HG03378 (cell line): ENCODE results near the gene TAF1.
A peak's percentile ranks its signal among the peaks of the same experiment; 100 is the strongest.
"Not testable (repeated sequence)": the region's sequence is repeated elsewhere in the genome, so short reads cannot be mapped to it uniquely, and the experiment has no call there.

Source experiments
- ATAC-seq: cut with Tn5 transposase; IDR thresholded peaks from one replicate; pipeline ENCODE4 v1.9.1; 2021; ENCODE audit warnings: mild to moderate bottlenecking, moderate library complexity; ENCODE audit not compliant: unreplicated experiment

Gene TAF1, protein sequence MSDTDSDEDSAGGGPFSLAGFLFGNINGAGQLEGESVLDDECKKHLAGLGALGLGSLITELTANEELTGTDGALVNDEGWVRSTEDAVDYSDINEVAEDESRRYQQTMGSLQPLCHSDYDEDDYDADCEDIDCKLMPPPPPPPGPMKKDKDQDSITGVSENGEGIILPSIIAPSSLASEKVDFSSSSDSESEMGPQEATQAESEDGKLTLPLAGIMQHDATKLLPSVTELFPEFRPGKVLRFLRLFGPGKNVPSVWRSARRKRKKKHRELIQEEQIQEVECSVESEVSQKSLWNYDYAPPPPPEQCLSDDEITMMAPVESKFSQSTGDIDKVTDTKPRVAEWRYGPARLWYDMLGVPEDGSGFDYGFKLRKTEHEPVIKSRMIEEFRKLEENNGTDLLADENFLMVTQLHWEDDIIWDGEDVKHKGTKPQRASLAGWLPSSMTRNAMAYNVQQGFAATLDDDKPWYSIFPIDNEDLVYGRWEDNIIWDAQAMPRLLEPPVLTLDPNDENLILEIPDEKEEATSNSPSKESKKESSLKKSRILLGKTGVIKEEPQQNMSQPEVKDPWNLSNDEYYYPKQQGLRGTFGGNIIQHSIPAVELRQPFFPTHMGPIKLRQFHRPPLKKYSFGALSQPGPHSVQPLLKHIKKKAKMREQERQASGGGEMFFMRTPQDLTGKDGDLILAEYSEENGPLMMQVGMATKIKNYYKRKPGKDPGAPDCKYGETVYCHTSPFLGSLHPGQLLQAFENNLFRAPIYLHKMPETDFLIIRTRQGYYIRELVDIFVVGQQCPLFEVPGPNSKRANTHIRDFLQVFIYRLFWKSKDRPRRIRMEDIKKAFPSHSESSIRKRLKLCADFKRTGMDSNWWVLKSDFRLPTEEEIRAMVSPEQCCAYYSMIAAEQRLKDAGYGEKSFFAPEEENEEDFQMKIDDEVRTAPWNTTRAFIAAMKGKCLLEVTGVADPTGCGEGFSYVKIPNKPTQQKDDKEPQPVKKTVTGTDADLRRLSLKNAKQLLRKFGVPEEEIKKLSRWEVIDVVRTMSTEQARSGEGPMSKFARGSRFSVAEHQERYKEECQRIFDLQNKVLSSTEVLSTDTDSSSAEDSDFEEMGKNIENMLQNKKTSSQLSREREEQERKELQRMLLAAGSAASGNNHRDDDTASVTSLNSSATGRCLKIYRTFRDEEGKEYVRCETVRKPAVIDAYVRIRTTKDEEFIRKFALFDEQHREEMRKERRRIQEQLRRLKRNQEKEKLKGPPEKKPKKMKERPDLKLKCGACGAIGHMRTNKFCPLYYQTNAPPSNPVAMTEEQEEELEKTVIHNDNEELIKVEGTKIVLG (N-terminal part only)

DNA sequence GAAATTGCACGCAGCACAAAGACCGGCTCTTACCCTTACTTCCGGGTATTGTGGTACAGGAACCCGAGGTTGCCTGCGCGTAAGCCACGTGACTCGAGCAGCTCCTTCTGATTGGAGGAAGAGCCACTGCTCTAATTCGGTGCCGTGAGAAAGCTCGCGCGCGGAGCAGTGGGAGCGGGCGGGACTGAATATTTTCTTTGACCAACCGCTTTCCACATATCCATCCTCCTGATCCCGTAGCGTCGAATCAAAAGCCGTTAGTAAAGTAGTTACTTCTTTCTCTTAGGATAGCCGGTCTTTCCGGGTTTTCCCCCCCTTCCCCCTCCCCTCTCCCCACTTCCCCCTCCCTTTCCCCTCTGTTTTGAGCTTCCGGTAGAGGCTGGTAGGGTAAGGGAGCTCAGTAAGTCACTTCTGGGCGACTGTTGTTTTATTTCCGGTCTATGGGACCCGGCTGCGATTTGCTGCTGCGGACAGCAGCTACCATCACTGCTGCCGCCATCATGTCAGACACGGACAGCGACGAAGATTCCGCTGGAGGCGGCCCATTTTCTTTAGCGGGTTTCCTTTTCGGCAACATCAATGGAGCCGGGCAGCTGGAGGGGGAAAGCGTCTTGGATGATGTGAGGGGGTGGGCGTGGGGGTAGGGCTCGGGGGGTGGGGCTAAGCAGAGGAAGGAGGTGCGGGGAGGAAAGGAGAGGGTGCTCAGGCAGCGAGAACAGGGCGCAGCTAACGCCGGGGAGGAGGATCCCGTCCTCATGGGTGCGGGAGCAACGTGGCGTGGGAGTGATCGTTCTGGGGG is at the start of gene TAF1:
Gene TAF1 (plus strand): TSS at position 483 of the 799 bp plus-strand sequence. CDS start 18 bp downstream, at position 501.
- ATAC-seq, result peak; percentile 92

DNA sequence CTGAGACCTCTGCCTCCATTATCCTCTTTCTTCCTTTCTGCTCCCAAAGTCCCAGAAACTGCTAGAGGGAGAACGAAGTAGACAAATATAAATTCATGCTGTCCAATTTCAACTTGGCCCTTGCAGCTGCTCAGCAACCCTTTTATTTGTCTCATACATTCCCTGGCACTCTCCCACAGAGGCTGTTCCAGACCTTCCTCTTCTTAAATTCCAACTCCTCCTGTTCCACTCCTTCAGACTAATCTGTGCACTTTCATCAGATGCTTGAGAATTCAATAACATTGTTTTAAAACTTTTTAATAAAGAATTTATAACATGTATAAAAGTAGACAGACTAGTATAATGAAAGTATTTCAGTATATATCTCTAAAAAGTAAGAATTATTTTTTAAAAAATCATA is 49.2 kb upstream of the TAF1 start:
- ATAC-seq, result not testable (repeated sequence)

DNA sequence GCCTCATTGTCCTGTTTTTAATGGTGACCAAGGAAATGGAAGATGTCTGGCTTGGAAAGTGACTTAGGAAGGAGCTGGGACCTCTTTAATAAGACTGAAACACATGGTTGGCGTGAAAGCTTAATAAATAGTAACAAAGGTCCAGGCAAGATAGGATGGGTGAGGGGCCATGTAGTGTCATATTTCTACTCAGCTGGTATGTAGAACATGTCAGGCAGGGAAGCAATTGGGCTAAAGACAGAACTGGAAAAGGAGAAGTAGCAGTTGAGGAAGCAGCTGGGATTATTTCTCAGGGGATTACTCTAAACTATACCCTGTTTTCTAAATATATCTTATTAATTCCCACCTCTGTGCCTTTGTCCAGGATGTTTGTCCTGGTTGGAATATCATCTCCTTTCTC is 46.0 kb upstream of the TAF1 start:
- no peak for ATAC-seq

DNA sequence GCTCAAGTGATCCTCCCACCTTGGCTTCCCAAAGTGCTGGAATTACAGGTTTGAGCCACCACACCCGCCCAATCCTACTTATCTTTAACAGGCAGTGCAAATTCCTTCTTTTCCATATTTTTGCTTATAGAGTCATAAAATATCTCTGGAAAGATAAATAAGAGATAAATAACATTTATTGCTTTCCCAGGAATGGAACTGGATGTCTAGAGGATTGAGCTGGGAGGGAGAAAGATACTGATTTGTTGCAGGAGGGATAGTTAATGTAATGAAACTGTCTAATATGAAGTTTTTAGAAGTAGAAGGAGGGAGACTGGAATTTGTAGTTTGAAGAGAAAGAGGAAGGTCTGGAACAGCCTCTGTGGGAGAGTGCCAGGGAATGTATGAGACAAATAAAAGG is 44.4 kb upstream of the TAF1 start:
- no peak for ATAC-seq

DNA sequence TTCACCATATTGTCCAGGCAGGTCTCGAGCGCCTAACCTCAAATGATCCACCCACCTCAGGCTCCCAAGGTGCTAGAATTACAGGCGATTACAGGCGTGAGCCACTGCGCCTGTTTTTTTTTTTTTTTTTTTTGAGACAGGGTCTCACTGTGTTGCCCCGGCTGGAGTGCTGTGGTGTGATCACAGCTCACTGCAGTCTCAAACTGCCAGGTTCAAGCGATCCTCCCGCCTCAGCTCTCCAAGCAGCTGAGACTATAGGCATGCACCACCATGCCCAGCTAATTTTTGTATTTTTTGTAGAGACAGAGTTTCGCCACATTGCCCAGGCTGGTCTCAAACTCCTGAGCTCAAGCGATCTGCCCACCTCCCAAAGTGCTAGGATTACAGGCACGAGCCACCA is 41.7 kb upstream of the TAF1 start:
- not testable (repeated sequence) for ATAC-seq

DNA sequence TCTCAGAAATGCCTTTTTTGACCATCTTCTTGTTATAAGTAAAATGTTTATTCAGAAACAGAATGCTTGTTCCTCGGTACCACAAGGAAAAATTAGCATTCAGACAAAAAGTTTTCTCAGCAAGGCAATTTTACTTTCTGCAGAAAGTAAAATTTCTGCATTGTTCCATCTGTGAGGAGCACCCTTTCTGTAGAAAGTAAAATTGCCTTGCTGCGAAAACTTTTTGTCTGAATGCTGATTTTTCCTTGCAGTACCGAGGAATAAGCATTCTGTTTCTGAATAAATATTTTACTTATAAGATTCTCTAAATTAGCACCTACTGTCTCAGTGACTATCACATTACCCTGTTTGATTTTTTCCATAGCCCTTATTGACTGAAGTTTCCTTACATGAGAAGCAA is 39.8 kb upstream of the TAF1 start:
- no peak for ATAC-seq

DNA sequence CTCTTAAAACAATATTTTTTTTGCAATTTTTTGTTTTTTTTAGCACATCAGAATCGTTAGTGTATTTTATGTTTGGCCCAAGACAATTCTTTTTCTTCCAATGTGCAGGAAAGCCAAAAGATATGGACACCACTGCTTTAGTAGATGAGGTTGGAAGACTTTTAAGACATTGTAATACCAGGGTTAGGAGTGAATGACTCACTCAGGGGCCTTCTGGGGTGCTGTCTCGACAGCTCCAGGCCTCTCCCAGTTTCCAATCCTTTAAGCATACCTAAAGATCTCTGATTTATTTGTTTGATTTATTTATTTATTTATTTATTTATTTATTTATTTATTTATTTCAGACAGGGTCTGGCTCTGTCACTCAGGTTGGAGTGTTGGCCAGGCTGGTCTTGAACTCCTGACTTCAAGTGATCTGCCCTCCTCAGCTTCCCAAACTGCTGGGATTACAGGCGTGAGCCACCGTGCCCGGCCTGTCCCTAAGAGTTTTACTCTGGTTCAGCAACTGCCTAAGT is 16.9 kb upstream of the TAF1 start:
- not testable (repeated sequence) for ATAC-seq

DNA sequence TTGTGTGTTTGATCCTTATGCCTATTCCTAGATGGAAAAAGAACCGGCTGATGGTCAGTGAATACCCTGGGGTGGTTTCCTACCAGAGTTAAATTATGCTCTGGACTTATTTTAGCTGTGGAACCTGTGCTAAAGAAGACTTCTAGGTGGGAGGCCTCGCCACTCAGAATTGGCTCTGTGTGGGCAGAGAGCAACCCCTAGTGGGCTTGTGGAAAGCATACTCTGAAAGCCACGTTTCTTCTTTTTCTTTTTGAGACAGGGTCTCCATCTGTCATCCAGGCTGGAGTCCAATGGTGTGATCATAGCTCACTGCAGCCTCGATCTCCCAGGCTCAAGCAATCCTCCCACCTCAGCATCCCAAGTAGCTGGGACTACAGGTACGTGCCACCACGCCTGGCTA is 16.3 kb upstream of the TAF1 start:
- ATAC-seq, result not testable (repeated sequence)

DNA sequence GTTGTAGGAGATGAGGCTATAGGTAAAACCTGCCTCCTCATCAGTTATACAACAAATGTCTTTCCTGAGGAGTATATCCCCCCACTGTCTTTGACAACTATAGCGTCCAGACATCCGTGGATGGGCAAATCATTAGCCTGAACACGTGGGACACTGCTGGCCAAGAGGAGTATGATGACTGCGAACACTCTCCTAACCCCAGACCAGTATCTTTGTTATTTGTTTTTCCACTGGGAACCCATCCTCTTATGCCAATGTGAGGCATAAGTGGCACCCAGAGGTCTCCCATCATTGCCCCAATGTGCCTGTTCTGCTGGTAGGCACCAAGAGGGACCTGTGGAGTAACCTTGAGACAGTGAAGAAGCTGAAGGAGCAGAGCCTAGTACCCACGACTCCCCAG is 13.7 kb upstream of the TAF1 start:
- not testable (repeated sequence) for ATAC-seq

DNA sequence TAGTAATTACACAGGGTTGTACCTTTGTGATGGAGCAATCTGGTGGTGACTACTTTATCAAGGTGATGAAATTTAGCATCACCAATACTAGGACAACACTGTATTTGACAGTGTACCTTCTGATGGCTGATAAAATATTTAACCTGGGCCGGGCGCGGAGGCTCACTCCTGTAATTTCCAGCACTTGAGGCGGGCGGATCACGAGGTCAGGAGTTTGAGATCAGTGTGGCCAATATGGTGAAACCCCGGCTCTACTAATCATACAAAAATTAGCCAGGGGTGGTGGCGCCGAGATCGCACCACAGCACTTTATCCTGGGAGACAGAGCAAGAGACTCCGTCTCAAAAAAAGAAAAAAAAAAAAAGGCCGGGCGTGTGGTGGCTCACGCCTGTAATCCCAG is 1.9 kb upstream of the TAF1 start:
- ATAC-seq, result no peak

DNA sequence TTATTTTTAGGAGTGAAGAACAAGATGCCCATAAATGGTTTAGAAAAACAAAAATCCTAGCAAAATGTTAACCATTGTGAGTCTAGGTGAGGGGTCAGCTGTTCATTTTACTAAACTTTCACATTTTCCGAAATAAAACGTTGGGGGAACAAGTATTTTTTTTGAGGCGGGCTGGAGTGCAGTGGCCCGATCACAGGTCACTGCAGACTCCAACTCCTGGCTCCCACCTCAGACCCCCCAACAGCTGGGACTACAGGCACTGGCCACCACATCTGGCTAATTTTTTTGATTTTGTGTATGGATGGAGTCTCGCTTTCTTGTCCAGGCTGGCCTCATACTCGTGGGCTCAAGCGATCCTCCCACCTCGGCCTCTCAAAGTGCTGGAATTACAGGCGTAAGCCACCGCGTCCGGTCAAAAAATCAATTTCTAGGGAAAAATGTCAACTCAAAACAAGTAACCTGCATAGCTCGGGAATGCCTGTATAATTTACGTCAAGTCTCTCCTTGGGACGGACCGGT is 742 bp upstream of the TAF1 start:
- ATAC-seq, result no peak

DNA sequence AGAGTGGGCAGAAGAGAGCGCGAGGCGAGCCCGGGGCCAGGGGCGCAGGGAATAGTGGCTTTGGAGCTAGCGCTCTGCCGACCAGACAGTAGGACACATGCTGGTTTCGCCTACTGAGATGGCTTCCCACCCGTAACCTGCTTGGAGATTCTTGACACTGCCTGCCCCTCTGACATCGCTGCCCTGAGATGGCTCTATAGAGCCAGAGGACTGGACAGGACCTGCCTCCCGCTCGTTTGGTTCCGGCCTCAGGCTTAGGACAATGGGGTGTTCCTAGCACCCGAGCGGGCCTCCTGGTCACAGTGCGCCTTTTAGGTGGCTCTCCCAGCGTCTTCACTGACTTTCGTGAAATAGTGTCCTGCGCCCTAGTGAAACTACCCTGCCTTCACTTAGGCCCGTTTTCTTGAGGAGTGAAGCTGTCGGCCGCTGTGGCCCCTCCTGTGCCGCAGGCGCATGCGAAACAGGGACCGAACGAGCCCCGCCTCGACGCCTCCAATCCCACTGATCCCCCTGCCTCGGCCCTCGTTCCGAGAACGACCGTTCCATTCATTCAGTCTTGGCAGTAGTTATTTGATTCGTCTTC is 608 bp downstream of the TAF1 start:
- no peak for ATAC-seq

DNA sequence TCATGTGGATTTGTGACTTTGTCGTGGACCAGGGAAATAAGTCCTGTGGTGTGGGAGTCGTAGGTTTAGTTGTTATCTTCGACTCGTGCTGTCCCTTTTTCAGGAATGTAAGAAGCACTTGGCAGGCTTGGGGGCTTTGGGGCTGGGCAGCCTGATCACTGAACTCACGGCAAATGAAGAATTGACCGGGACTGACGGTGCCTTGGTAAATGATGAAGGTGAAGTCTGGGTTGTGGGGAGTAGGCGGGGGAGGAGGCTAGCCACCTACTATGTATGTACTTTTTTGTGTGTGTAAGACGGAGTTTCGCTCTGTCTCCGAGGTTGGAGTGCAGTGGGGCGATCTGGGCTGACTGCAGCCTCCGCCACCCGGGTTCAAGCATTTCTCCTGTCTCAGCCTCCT is 1.2 kb downstream of the TAF1 start:
- no peak for ATAC-seq

DNA sequence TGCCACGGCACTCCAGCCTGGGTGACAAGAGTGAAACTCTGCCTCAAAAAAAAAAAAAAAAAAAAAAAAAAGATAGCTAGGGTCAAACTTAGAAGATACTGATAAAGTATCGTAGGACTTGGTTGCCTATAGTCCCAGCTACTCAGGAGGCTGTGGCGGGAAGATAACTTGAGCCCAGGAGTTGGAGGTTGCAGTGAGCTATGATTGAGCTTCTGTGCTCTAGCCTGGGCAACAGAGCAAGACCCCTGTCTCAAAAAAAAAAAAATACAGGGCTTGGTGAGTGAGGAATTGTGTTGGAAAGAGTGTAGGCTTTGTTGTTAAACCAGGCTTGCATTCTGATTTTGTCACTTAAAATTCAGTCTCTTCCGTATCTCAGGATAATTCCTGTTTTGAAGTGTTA is 6.2 kb downstream of the TAF1 start:
- ATAC-seq, result no peak

DNA sequence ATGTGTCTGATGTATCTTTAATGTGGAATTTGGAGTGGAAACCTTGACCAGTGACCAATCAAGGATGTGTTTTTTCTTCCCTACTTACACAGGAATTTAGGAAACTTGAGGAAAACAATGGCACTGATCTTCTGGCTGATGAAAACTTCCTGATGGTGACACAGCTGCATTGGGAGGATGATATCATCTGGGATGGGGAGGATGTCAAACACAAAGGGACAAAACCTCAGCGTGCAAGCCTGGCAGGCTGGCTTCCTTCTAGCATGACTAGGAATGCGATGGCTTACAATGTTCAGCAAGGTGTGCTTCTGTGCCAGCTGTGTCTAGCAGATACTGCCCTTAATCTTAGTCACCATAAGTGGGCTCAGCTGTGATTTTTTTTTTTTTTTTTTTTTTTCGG is 12.6 kb downstream of the TAF1 start:
- no peak for ATAC-seq

DNA sequence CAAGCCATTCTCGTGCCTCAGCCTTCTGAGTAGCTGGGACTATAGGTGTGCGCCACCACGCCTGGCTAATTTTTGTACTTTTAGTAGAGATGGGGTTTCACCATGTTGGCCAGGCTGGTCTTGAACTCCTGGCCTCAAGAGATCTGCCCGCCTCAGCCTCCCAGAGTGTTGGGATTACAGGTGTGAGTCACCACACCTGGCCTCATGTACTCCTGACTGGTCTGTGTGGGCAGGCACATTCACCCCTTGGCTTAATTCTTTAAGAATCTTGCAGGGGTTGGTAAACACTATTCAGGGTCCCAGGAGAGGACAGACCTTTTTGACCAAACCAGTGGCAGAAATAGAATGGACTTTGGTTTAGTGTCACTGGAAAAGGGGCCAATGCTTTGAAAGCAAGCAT is 25.6 kb downstream of the TAF1 start:
- ATAC-seq, result not testable (repeated sequence)

DNA sequence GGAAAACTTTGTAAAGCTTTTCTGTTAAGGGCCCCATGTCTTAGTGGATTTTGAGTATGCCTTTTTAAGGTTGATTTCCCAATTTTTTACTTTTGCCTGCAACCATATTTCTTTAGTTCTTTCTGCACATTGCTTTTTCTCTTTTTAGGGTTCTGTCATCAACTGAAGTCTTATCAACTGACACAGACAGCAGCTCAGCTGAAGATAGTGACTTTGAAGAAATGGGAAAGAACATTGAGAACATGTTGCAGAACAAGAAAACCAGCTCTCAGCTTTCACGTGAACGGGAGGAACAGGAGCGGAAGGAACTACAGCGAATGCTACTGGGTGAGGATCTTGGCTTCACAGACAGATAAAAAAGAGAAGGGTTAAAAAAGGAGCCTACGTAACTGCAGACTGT is 27.8 kb downstream of the TAF1 start:
- ATAC-seq, result no peak

DNA sequence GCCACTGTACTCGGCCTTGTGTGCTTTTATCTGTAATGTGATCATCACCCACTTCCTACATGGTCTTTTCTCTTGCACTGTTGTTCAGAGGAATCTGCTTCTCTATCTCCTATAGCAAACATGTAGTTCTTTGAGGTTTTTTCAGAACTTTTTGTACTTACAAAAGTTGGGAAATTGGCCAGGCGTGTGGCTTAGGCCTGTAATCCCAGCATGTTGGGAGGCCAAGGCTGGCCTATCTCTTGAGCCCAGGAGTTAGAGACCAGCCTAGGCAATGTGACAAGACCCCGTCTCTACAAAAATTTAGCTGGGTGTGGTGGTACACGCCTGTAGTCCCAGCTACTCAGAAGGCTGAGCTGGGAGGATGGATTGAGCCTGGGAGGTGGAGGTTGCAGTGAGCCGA is 30.4 kb downstream of the TAF1 start:
- no peak for ATAC-seq

DNA sequence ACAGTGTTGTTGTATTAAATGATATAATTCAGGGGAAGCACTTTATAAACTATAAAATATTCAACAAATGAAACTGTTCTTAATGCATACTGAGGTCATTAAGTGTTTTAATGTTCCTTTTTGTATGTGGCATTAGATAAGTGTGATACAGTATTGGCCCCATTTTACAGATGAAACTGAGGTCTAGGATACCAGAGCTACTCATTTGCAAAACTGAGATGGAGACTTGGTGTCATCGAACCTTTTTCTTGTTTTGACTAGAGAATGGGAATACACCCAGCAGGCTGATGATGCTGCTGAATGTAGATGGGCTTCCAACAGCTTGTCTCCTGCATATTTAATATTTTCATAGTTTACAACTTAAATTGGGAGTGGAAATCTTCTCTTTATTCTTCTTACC is 34.6 kb downstream of the TAF1 start:
- no peak for ATAC-seq
